DLD1 (cell line): ENCODE results near the gene CEP112.

ENCODE experiments used
- in situ Hi-C: cut with HindIII; loops from 2 replicates; pipeline ENCODE4 v1.10.0; 2017; ENCODE audit warnings: low sequenced_read_pairs

Gene CEP112

GRCh38 chr17:66211047-66211810, 19.3 kb upstream of the CEP112 start:
- in situ Hi-C loops = no loop called here

- in situ Hi-C loops = no loop called here
Observed at GRCh38 chr17:66210208-66210574, 18.3 kb upstream of the CEP112 start.

GRCh38 chr17:66207936-66208335, 16.0 kb upstream of the CEP112 start:
- in situ Hi-C loops = no loop called here

- in situ Hi-C loops = no loop called here
Observed at GRCh38 chr17:66203274-66204015, 11.5 kb upstream of the CEP112 start.

GRCh38 chr17:66200685-66201092, 8.8 kb upstream of the CEP112 start:
- in situ Hi-C loops = no loop called here

- in situ Hi-C loops = loop anchor here (25.0 kb wide), 1 partner anchor 464 kb away; no protein-coding TSS in a partner anchor
Observed at GRCh38 chr17:66198242-66198641, 6.3 kb upstream of the CEP112 start.

GRCh38 chr17:66192378-66192687, 400 bp upstream of the CEP112 start:
- in situ Hi-C loops = loop anchor here (25.0 kb wide), 1 partner anchor 470 kb away; no protein-coding TSS in a partner anchor

- in situ Hi-C loops = loop anchor here (25.0 kb wide), 1 partner anchor 471 kb away; no protein-coding TSS in a partner anchor
Observed at GRCh38 chr17:66190738-66191592, 968 bp downstream of the CEP112 start.

GRCh38 chr17:66187718-66188117, 4.2 kb downstream of the CEP112 start:
- in situ Hi-C loops = loop anchor here (25.0 kb wide), 1 partner anchor 475 kb away; no protein-coding TSS in a partner anchor

GRCh38 chr17:66185862-66186261, 6.1 kb downstream of the CEP112 start:
- in situ Hi-C loops = loop anchor here (25.0 kb wide), 1 partner anchor 476 kb away; no protein-coding TSS in a partner anchor

GRCh38 chr17:66184392-66184791, 7.5 kb downstream of the CEP112 start:
- in situ Hi-C loops = loop anchor here (25.0 kb wide), 1 partner anchor 478 kb away; no protein-coding TSS in a partner anchor

GRCh38 chr17:66183529-66183928, 8.4 kb downstream of the CEP112 start:
- in situ Hi-C loops = loop anchor here (25.0 kb wide), 1 partner anchor 479 kb away; no protein-coding TSS in a partner anchor

- in situ Hi-C loops = loop anchor here (25.0 kb wide), 1 partner anchor 484 kb away; no protein-coding TSS in a partner anchor
Observed at GRCh38 chr17:66178642-66179041, 13.3 kb downstream of the CEP112 start.

- in situ Hi-C loops = loop anchor here (25.0 kb wide), 1 partner anchor 485 kb away; no protein-coding TSS in a partner anchor
Observed at GRCh38 chr17:66177048-66177447, 14.9 kb downstream of the CEP112 start.

- in situ Hi-C loops = loop anchor here (25.0 kb wide), 1 partner anchor 486 kb away; no protein-coding TSS in a partner anchor
Observed at GRCh38 chr17:66175892-66176291, 16.0 kb downstream of the CEP112 start.

GRCh38 chr17:66172691-66173223, 19.2 kb downstream of the CEP112 start:
- in situ Hi-C loops = no loop called here

GRCh38 chr17:66172144-66172543, 19.8 kb downstream of the CEP112 start:
- in situ Hi-C loops = no loop called here

GRCh38 chr17:66171692-66172091, 20.2 kb downstream of the CEP112 start:
- in situ Hi-C loops = no loop called here

- in situ Hi-C loops = no loop called here
Observed at GRCh38 chr17:66171172-66171571, 20.8 kb downstream of the CEP112 start.

GRCh38 chr17:66169839-66170238, 22.1 kb downstream of the CEP112 start:
- in situ Hi-C loops = no loop called here
